Tibial nerve (tissue), 4 donors: ENCODE measurements around the gene PIGV. TPM values are rescaled to one million over a fixed set of nuclear protein-coding genes. Genes with fewer than 3 reads are reported as not detected.

Experiments used
- DNase-seq, 2 donors: peaks; one replicate each; pipeline ENCODE4 v3.0.0-alpha.2; 2019; ENCODE audit warnings: low spot score in 2 of 2
- H3K27ac ChIP-seq, 4 donors: fragments of 200-600 bp; sonication (generic) in 3 of 4; one replicate each; pipeline ENCODE4 v1.5.1; 2017 to 2019; ENCODE audit warnings: mild to moderate bottlenecking in 1 of 4
- H3K27me3 ChIP-seq, 2 donors: fragments of 200-600 bp; sonication (generic) in 1 of 2; one replicate each; pipeline versions ENCODE4 v1.5.1 to v1.6.0; 2017 to 2019
- H3K36me3 ChIP-seq, 3 donors: fragments of 200-600 bp; sonication (generic); one replicate each; pipeline ENCODE4 v1.5.1; 2018 to 2019
- H3K4me1 ChIP-seq, 4 donors: fragments of 200-600 bp; sonication (generic) in 3 of 4; one replicate each; pipeline ENCODE4 v1.5.1; 2017 to 2019
- H3K4me3 ChIP-seq, 4 donors: fragments of 200-600 bp; sonication (generic) in 3 of 4; one replicate each; pipeline ENCODE4 v1.5.1; 2017 to 2019; ENCODE audit warnings: mild to moderate bottlenecking in 1 of 4, moderate library complexity in 1 of 4
- H3K9me3 ChIP-seq, 4 donors: fragments of 200-600 bp; sonication (generic) in 3 of 4; one replicate each; pipeline ENCODE4 v1.5.1; 2017 to 2019
- CTCF ChIP-seq, 5 experiments: fragments of 200-600 bp in 3 of 5; fragments of 450-650 bp in 2 of 5; sonication (generic) in 3 of 5; IDR thresholded peaks; one replicate each; pipeline ENCODE4 v1.5.1; 2016 to 2019; ENCODE audit warnings: antibody characterized with exemption in 5 of 5, mild to moderate bottlenecking in 3 of 5, moderate library complexity in 2 of 5
- EP300 ChIP-seq, 2 donors: sonication (generic); formaldehyde crosslinking; IDR thresholded peaks; one replicate each; pipeline ENCODE4 v1.6.1; 2017; ENCODE audit warnings: antibody characterized with exemption in 2 of 2, mild to moderate bottlenecking in 1 of 2
- POLR2A ChIP-seq, 2 donors: fragments of 450-650 bp; IDR thresholded peaks; one replicate each; pipeline ENCODE4 v1.6.1; 2017; ENCODE audit warnings: antibody characterized with exemption in 2 of 2, mild to moderate bottlenecking in 2 of 2, moderate library complexity in 2 of 2
- WGBS, 2 donors: methylation state at CpG; one replicate each; pipeline ENCODE4 v1.1.5; 2018; 5-methylcytosine and 5-hydroxymethylcytosine counted together
- total RNA-seq, 4 donors: library from RNA; depleted of rRNA; stranded (reverse); fragments of >200 nt; gene quantifications; one replicate each; pipeline ENCODE4 v1.1.0, GENCODE V29; 2016

Gene PIGV
- total RNA-seq, 4 donors from 2014 or later = 9.3 to 22.2 (median 17.6) TPM

GRCh38 chr1:26759531-26759930 lies 28.2 kb upstream of the PIGV start:
- no peak overlapping the region for H3K27ac ChIP-seq
- peaks cover 0 to 80% (median 21%) of the 10 kb centered on the region in 3 donors for H3K36me3 ChIP-seq
- H3K4me1 ChIP-seq = peaks cover 0 to 17% (median 0%) of the 10 kb centered on the region in 4 donors
- no peaks in the 10 kb centered on the region for H3K27me3 ChIP-seq
- TF ChIP-seq CTCF (IDR thresholded peaks at IDR 0.05) (no peak), EP300 (IDR thresholded peaks at IDR 0.05) (no peak), POLR2A (IDR thresholded peaks at IDR 0.05) (no peak)
- no peaks in the 10 kb centered on the region for H3K9me3 ChIP-seq
- H3K4me3 ChIP-seq = no peak overlapping the region
- no peak for DNase-seq

- H3K4me3 ChIP-seq = no peak overlapping the region
- H3K4me1 ChIP-seq = peaks cover 0 to 12% (median 0%) of the 10 kb centered on the region in 4 donors
- peaks cover 0 to 84% (median 26%) of the 10 kb centered on the region in 3 donors for H3K36me3 ChIP-seq
- H3K27ac ChIP-seq = no peak overlapping the region
- TF ChIP-seq EP300 (IDR thresholded peaks at IDR 0.05) (no peak), POLR2A (IDR thresholded peaks at IDR 0.05) (no peak), CTCF (IDR thresholded peaks at IDR 0.05) (no peak)
- no peak for DNase-seq
- WGBS, 2 donors = 51 to 61% methylated on average over 3 of the region's 3 CpGs
- H3K9me3 ChIP-seq = no peaks in the 10 kb centered on the region
- no peaks in the 10 kb centered on the region for H3K27me3 ChIP-seq
Measured at GRCh38 chr1:26761217-26761616, 26.5 kb upstream of the PIGV start.

- Histone ChIP-seq H3K4me1 (peaks cover 0 to 43% (median 29%) of the 10 kb centered on the region in 4 donors), H3K27me3 (no peaks in the 10 kb centered on the region), H3K36me3 (peaks cover 6 to 97% (median 38%) of the 10 kb centered on the region in 3 donors), H3K4me3 (no peak overlapping the region), H3K9me3 (no peaks in the 10 kb centered on the region), H3K27ac (peak overlapping the region in 2 of 4 donors; percentile 16 to 38)
- WGBS, 2 donors = 82 to 90% methylated on average over 4 of the region's 4 CpGs
- no peak for DNase-seq
- TF ChIP-seq EP300 (IDR thresholded peaks at IDR 0.05) (no peak), POLR2A (IDR thresholded peaks at IDR 0.05) (no peak), CTCF (IDR thresholded peaks at IDR 0.05) (no peak)
Measured at GRCh38 chr1:26767714-26768113, 20.0 kb upstream of the PIGV start.

- DNase-seq = no peak
- Histone ChIP-seq H3K4me1 (peaks cover 0 to 43% (median 29%) of the 10 kb centered on the region in 4 donors), H3K36me3 (peaks cover 6 to 97% (median 36%) of the 10 kb centered on the region in 3 donors), H3K9me3 (no peaks in the 10 kb centered on the region), H3K4me3 (no peak overlapping the region), H3K27ac (peak overlapping the region in 3 of 4 donors; percentile 14 to 38 (median 16)), H3K27me3 (no peaks in the 10 kb centered on the region)
- TF ChIP-seq EP300 (IDR thresholded peaks at IDR 0.05) (peak in 1 of 2 donors; percentile 52), POLR2A (IDR thresholded peaks at IDR 0.05) (no peak)
- 10 to 12% methylated on average over 3 of the region's 3 CpGs for WGBS, 2 donors
Measured at GRCh38 chr1:26768755-26769154, 19.0 kb upstream of the PIGV start.

GRCh38 chr1:26771285-26771642 lies 16.5 kb upstream of the PIGV start:
- H3K27me3 ChIP-seq = no peaks in the 10 kb centered on the region
- peaks cover 6 to 97% (median 50%) of the 10 kb centered on the region in 3 donors for H3K36me3 ChIP-seq
- TF ChIP-seq POLR2A (IDR thresholded peaks at IDR 0.05) (no peak), EP300 (IDR thresholded peaks at IDR 0.05) (no peak), CTCF (IDR thresholded peaks at IDR 0.05) (no peak)
- H3K27ac ChIP-seq = peak overlapping the region in 3 of 4 donors; percentile 13 to 73 (median 69)
- H3K4me3 ChIP-seq = no peak overlapping the region
- no peaks in the 10 kb centered on the region for H3K9me3 ChIP-seq
- WGBS, 2 donors = 25 to 36% methylated on average over 3 of the region's 3 CpGs
- DNase-seq = no peak
- H3K4me1 ChIP-seq = peaks cover 0 to 48% (median 29%) of the 10 kb centered on the region in 4 donors
